NOMO-1 (cell line): ENCODE results near the gene PFKFB2.

Source experiments
- DNase-seq, 2 experiments: peaks; one replicate each; lab custom pipeline; 2025; ENCODE audit not compliant: unreplicated experiment in 2 of 2; lab: John Stamatoyannopoulos, UW

The PFKFB2 gene

DNA sequence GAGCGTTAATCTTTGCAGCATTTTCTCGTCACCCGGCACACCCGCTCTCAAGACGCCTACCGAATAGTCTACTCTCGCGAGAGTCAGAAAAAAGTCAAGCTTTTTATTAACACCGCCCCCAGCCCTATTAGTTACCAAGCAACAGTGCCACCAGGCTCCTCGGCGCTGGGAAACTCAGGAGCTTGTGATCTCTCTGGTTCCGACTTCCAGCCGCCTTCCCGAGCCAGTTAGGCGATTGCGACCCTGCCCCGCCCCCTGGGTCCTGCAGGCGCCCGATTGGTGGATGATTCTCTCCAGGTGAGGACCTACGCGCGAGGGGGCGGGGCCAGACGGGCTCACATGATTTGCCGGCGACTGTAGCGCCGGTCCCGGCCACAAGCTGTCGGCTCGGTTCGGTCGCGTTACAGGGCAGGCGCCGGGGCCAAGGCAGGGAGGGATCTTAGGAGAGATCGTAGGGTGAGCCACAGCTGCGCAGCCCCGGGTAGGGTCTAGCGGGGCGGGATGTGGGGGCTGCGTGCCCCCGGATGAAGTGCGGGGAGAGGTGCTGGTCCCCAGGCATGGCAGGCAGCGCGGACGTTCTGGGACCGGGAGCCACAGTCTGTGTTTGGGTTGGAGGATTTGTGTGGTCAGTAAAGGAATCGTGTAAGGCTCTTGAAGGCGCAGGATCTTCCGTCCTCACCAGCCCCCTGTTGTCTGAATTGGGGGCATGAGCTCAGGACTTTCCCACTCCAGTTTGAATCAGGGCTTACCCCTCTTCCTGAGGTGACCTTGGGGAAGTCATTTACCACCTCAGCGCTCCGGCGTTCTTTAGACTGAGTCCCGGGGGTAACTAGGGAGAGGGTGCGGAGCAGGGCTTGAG lies at the start of gene PFKFB2:
Gene PFKFB2 (plus strand): TSS at position 365 of the 859 bp plus-strand sequence. CDS start 1,443 bp downstream, outside the sequence.
- DNase-seq: peak; percentile 87 to 94

GRCh38 chr1:207004931-207005830 lies 47.9 kb upstream of the PFKFB2 start:
- peak; percentile 8 to 34 for DNase-seq

DNA sequence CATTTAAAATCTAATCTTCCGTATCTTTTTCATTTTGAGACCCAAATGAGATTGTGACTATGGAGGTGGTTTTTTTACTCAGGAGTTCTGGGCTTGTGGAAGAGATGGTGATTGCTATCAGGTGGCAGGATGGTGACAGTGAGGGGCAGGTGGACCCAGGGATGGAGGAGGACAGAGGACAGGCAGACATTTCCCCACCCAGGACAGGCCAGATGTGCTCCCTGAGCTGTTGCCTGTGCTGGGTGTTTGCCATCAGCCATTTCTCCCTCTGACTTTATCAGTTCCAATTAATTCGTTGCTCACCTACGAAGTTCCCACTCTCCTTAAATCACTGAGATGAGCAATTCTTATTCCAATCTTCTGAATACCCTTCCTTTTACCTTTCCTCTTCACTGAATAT lies 47.0 kb upstream of the PFKFB2 start:
- no peak for DNase-seq

- DNase-seq: no peak
These were observed 46.2 kb upstream of the PFKFB2 start for GRCh38 chr1:207006914-207007313.

DNA sequence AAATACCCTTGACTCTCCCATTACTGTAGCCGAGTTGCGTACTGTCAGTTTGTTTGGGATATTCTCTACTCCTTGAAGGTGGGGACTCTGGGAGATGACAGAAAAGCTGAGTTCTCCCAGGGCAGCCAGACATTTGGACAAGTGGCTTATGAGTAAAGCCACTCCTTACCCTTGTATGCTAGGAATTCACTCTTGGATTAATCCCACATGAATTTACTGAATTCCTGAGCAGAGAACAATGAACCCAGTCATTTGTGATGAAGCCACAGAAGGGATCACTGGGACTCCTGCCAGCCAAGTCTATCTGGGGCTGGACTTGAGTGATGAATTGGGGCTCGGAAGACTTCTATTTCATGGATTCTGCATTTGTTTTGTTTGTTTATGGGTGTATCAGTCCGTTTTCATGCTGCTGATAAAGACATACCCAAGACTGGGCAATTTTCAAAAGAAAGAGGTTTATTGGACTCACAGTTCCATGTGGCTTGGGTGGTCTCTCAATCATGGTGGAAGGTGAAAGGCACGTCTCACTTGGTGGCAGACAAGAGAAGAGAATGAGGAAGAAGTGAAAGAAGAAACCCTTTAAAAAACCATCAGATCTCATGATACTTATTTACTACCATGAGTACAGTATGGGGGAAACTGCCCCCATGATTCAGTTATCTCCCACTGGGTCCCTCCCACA lies 45.6 kb upstream of the PFKFB2 start:
- no peak for DNase-seq

- no peak for DNase-seq
These were observed 43.8 kb upstream of the PFKFB2 start for GRCh38 chr1:207009182-207009850.

- DNase-seq: no peak
These were observed 43.1 kb upstream of the PFKFB2 start for GRCh38 chr1:207009945-207010344.

- no peak for DNase-seq
These were observed 42.3 kb upstream of the PFKFB2 start for GRCh38 chr1:207010726-207011125.

DNA sequence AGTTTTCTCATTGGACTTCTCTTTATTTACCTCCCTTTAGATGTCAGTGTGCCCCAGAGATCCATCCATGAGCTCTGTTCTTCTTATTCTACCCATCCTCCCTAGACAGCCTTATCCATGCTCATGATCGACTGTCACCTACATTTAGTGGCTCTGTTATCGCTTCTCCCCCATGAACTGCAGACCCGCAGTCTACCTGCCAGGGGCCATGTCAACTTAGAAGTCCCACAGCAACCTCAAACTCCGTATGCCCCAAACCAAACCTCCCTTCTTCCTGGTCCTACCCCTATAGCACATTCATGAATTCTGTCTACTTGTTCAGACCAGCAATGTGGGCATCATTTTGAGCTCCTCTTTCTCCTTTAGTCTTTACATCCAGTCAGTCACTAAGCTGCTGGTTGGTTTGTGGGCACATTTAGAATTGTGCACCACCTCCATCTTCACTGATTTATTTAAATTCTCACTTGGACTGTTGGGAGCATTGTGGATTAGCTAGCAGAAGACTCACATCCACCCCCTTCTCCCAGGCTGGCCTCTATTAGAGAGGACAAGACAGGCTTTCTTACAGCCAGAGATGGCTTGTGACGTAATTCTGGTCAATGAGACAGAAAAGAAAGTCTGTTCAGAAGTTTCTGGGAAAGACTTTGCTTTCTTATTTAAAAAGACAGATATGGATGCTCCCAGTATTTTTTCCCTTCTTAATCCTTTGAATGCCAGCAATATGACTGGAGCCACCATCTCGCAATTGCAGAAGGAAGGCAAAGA lies 39.6 kb upstream of the PFKFB2 start:
- DNase-seq: no peak

DNA sequence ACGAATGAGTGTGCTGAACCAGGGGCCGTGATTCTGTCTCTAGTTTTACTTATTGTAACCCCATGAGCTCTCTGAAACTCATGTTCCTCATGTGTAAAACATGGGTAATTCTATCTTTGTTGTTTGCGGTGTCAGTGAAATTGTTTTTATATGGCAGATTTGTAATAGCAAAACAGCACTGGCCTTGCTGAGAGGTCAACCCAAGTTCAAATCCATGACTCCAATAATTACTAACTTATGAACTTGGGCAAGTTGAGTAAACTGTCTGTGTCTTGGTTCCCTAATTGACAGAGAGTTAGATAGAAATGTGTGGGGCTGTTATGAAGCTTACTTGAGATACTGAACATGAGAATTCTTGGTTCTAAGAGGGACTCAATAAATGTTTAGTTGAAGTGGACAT lies 38.3 kb upstream of the PFKFB2 start:
- no peak for DNase-seq

GRCh38 chr1:207015791-207016190 lies 37.3 kb upstream of the PFKFB2 start:
- DNase-seq: no peak

DNA sequence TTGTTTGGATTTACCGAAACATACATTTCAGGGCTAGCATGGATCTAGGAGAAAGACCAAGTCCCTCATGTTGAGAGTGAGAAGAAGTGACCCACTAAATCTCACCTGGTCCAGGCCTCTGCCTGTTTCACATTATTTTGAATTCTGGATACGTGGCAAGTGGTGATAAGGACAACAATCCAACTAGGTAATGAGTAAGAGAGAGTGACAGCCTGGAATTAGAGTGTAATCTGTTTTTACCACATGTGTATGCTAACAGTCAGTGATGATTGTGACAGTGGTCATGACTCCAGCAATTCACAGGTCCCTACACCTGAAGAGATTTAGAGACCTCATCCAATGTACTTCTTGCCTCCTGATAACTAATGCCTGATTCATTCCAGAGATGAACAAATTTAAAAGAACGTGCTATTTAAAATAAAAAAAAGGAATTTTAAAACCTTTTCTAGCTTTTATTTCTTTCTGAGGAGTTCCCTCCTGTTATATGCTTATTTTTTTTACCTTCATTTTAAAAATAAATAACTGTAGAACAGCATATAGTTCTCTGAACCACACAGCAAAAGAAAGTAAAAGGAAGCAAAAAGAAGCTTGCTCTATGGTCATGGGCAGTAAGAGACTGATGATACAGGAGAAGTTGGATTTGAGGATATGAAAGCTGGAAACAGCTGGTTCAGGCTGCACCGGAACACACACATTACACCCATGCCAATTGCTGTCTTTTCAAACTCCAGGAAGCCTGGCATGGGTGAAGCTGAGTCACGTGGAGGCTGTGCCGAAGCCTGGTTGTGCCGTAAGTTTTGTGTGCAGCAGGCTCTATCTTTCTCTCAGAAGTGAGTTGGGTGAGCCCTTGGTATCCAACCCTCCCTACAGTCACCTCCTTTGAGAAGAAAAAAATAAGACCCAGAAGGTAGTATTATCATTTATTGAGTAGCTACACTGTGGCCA lies 35.2 kb upstream of the PFKFB2 start:
- peak; percentile 30 to 60 for DNase-seq

- no peak for DNase-seq
These were observed 34.4 kb upstream of the PFKFB2 start for GRCh38 chr1:207018707-207019106.

GRCh38 chr1:207019161-207019560 lies 33.9 kb upstream of the PFKFB2 start:
- no peak for DNase-seq

GRCh38 chr1:207019661-207020060 lies 33.4 kb upstream of the PFKFB2 start:
- DNase-seq: no peak

DNA sequence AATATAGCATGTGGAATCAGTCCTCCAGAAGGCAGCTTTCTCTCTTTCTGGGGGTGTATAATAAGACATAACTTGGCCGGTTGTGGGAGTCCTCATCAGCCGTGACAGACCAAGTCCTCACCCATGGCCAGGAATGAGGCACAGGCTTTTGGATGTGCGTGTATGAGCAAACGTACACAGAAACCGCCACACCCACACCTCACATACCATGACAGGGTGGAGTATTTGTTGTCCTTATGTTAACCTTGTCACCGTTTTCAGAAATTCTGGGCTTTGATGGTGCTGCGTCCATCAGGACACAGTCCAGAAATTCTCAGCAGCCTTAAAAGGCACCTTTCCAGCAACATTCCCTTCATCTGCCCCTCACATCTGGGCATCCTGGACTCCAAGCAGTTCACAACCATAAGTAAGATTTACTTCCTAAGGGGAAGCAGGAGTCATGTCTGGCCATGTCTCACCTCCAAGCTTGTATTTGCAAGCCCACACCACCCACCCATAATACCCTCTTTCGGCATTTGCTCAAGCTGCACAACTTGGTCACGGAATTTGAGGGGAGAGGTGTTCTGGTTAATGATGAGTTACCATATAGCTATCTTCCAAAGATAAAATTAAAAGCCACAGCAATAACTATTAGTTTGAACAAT lies 32.9 kb upstream of the PFKFB2 start:
- no peak for DNase-seq

DNA sequence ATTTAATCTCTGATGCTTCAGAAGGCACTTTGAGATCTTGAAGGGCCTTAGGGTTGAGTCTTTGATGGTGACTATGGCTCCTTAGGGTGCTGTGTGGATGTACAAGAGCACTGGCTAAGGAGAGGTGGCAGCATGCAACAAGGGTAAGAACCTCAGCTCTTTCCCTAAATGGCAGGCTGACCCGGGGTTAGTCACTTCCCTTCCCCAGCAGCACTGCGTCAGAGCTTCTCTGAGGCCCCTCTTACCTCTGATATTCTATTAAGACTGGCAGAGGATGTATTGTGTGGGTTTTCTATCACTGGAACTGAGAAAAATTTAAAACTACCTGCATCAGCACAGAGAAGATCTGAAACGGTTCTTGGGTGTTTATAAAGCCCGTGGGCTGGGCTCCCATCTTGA lies 32.4 kb upstream of the PFKFB2 start:
- DNase-seq: peak in 1 of 2 experiments; percentile 11
